Mammary epithelial cell (primary cell): ENCODE measurements around the gene GPRC5D.

ENCODE experiments used
- CTCF ChIP-seq, 2 donors: IDR thresholded peaks in 1 of 2; conservative IDR thresholded peaks in 1 of 2; 2 replicates each; pipeline ENCODE4 v1.5.1; 2011 to 2012; ENCODE audit warnings: inconsistent platforms in 2 of 2, low read length in 2 of 2, mild to moderate bottlenecking in 2 of 2, control low read depth in 1 of 2, low read depth in 1 of 2; ENCODE audit not compliant: insufficient read depth in 1 of 2; ENCODE audit errors: extremely low read depth in 1 of 2
- EZH2 ChIP-seq: IDR thresholded peaks from 2 replicates; pipeline ENCODE4 v1.6.1; 2012; ENCODE audit warnings: low read length, inconsistent platforms, borderline replicate concordance

- no peak for TF ChIP-seq EZH2
- TF ChIP-seq CTCF (conservative IDR thresholded peaks at IDR 0.05 in 1 of 2, IDR thresholded peaks at IDR 0.05 in 1 of 2; ENCODE audit: extremely low read depth in 1 of 2, insufficient read depth in 1 of 2, low read depth in 1 of 2, low read length in 2 of 2): no peak
Measured at GRCh38 chr12:12919666-12920435, 32.1 kb downstream of the GPRC5D start.
